Mucosa of gallbladder (tissue), 1 donor: ENCODE results near the gene LPGAT1. TPM values are rescaled to one million over a fixed set of nuclear protein-coding genes. Genes with fewer than 3 reads are reported as not detected.
A peak's percentile ranks its signal among the peaks of the same experiment; 100 is the strongest.

ENCODE experiments used
- DNase-seq: peaks from one replicate; pipeline ENCODE4 v3.0.0-alpha.2; 2020; ENCODE audit warnings: low spot score
- total RNA-seq: library from RNA; stranded (reverse); gene quantifications from one replicate; pipeline ENCODE4 v1.2.1, GENCODE V29; 2021
- donor health status: DM: no; HTN: no; CAD: no.

Gene LPGAT1
- total RNA-seq, 1 donor from 2014 or later: 51.4 TPM

DNA sequence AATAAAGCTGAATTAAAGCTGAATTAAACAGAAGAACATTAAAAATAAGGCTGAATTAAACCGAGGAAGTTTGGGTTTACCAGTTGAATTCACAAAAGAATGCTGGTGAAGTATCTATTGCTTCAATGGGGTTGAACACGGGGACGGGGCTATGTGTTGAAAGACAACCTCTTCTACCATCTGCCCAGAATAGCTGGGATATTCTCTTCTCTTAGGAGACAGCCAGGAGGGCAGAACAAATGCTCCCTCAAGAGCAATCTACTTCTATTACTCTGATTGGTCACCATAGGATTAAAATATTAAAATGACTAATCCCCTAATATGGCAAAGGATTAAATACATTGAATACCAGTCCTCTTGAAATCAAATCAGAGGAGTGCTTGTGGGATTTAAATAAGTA is 68.4 kb downstream of the LPGAT1 start:
- no peak for DNase-seq

DNA sequence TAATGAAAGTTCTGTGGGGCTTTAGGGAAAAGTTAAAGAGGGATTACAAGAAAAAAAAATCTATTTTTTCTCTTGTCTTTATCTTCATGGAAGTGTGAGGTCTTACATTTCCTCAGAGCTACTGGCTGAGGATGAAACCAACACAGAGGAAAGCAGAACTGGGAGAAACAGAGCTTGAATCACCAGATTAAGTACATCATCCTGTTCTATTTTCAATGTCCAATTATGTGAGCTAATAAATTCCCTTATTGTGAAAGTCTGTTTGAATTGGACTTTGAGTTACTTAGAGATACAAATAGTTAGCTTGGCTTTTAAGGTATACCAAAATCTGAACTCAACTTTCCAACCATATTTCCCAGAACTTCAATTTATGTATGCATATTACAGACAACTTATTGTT is 69.2 kb downstream of the LPGAT1 start:
- DNase-seq: no peak

DNA sequence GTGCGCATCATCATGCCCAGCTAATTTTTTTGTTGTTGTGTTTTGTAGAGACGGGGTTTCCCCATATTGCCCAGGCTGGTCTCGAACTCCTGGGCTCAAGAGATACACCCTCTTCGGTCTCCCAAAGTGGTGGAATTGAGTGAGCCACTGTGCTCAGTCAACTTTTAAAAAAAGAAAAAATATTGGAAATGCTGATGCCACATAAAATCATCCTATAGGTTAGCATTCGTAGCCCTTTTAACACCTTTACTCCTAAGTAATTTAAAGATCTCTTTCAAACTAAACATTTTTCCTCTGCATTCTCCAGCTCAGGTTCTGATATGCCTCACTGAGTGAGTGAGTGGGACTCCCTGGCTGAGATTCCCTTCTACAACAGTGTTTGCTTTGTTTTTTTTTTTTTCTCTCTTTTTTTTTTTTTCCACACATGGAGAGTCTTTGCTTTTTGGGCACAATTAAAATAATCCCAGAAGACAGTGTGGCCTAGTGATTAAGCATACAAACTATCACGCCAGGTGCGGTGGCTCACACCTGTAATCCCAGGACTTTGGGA is 74.0 kb downstream of the LPGAT1 start:
- no peak for DNase-seq

DNA sequence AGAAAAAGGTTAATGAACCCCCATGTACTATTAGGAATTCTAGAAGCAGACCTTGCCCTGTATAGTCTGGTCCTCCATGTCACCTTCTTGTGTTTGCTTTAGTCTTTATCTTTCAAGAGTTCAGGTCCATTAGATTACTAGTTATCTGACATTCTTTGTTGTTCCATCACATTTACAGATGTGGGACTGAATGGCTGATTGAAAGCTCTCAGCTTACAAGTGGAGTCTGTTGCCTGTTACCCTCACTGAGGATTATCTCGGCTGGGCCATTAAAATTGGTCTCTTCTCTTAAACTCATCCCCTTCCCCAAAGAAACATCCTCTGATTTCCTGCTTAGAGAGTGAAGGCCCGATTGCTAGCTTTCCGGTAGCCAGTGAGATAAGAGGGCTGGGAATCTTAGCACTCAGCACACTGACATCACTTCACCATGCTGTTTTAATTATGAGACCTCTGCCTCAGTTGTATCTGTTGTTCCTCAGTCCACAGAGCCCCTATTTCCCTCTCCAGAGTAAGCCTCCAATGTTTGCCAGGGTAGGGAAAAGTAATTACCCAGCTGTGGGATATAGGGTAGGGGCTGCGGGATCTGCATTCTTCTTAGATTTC is 76.8 kb downstream of the LPGAT1 start:
- DNase-seq: no peak

DNA sequence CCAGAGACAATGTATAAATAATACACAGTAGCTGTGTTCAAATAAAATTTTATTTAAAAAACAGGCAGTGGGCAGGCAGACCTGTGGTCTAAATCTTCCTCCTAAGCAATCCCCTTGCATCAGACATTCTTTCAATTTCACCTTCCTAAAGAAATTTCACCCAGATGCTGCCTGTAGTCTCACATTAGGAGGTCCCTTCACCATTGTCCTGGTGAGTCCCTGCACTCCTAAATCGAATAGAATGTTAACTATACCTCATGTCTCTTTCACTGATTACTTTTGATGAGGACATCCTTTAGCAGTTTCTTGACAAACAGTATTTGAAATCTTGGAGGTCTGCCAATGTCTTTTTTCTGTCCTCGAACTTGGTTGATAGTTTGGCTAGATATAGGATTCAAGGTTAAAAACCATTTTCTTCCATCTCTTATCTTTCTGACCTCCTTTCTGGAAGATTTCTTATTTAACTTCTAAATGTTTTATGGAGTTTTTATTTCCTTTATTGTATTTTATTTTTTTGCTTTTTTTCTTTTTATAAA is 77.5 kb downstream of the LPGAT1 start:
- DNase-seq: no peak

DNA sequence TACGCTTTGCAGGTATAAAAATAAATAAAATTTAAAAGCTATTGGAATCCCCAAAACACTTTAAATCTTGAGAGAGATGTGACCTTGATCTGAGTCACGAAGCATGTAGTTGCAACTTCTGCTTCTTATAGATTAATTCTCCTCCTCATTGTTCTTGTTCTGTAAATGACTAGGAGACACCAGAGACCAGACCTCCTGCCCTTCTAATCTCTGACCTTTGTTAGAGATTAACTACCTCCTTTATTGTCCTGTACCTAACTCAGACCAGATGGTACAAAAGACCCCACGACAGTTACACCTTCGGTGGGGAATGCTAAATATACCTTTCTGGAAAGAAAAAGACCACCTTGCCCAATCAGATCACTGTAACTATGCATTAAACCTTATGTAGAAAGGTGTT is 78.2 kb downstream of the LPGAT1 start:
- DNase-seq: no peak

DNA sequence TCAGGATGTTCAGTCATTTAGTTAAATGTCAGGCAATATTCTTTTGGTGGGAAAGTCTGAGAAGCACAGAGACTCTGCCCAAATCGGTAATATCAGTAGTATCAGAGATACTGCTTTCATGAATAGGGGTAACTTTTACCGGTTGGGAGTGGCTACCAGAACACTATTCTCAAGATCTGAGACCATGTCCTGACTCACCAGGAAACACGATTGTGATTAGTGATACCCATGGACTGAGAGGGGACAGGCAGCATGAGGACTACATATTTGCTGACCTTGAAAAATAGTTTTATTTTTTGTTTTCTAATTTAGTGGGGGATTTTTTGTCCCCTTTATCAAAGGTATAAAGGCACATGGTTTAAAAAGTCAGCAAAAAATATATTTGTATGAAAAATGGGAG is 79.1 kb downstream of the LPGAT1 start:
- no peak for DNase-seq

DNA sequence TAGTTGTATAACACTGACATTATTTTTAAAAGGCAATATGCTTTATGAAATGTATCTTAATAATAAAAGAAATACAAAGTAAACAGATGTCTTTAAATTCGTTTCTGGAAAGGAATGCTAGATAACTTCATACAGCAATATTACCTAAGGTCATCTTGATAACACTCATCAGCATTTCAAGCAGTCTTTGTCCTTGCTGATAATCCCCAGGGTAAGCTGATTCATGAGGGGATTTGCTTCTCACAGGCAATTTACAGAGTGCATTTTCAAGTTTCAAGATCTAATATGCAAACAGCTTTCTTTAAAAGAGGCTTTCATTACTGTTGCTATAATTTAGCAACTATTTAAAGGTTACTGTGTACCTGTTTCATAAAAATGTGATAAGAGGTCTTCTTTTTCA is 80.0 kb downstream of the LPGAT1 start:
- no peak for DNase-seq

DNA sequence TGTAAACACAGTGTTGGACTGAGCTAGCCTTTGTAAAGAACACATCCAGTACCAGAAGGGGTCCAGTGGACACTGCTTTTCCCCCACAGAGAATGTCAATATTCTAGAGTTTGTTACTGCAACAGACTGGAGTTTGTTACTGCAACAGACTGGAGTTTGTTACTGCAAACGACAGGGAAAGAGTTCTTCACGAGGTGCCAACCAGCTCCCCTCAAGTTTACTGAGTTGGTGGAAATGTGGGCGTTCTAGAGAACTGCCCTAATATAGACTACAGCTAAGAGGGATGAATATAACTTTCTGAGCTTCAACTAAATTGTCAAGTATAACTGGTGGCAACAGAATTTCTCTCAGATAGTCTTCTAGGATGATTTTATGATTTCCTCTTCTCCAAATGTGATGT is 81.3 kb downstream of the LPGAT1 start:
- DNase-seq: no peak

DNA sequence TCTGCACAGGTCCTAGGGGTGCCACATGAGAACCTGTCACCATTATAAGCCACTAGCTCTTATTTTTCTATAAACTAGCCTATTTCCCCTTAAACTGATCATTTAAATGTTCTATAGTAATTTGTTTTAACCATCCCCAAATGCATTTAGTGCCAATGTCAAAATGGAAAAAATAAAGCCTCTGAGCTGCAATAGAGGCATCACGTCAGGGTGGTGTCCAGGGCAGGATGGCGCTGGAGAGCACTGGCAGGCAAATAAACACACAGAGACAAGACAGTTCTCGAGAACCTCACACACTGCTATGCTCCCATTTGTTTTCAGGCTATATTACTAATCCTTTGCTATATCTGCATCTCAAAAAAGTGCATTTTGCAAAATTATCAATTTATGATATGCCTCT is 81.8 kb downstream of the LPGAT1 start:
- DNase-seq: no peak

DNA sequence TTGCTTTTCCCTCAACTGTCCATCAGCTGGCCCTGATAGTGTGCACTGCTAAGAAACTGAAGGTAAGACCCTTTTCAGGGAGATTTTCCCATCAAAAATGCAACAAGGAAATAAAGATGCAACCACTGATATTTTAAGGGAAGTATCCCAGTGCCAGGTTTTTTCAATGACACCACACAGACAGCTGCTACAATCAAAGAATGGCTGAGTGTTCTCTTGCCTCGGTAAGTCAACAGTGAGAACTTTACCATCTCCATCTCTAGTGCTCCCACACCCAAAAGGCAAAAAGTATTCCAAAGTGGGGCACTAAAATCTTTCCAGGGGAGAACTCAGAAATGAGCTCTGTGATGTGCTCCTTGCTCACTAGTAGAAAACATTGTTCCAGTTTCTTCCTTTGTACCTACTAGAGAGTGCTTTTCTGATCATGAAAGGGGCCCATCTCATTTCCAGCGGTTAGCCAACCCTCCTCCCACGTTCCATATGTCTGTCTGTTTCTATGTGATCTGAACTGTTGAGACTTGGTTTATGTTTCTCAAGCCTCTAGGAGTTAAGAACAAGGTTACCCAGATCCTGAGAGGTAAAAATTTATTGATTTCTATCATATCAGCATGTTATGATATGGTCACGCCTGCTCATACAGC is 87.6 kb downstream of the LPGAT1 start:
- DNase-seq: no peak

DNA sequence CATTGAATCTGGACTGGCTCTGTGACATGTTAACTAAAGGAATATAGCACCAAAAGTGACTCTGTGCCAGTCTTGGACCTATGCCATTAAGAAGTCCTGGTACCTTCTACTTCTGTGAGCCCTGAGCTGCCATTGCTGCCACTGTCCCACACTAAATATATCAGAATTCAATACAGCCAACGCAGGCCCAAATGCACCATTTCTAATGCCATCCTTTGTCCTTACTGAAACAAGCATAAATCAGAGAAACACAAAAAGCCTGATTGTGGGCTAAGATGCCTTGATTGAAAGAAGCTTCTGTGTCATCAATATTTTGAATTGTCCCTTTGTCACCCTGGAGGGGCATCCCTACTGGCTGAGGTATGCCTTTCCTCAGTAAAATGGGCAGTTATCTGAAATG is 88.3 kb downstream of the LPGAT1 start:
- DNase-seq: no peak

DNA sequence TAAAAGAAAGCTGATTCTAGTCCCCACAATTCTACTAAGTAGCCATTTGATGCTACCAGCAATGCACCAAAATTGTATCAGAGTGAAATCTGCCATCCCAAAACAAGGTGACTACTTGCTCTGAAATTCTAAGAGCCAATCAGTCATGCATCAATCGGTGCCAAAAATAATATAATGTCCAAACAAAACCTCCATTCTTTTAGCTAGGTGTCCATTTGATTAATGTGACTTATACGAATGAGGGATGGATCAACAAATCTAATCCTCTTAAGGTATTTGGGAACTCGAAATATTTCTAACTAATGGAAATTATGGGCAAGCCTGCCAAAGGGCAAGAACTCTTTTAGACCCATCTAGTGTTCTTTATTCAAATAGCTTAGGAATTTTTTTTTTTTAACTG is 88.8 kb downstream of the LPGAT1 start:
- DNase-seq: no peak

DNA sequence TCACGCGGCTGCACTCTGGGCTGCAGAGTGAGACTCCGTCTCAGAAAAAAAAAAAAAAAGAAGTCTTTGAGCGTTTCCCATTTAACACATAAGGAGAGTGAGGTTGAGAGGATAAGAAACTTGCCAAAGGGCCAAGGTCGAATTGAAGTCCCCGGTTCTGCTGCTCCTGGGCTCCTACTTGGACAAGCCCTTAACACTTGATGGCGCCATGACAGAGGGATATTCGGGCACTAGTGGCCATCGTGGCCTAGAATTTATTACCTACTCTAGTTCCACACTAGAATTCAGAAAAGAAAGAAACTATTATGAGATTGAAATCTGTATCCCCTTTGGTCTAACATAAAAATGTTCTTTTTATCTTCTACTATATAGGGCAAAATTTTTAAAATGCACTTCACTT is 89.4 kb downstream of the LPGAT1 start:
- DNase-seq: no peak

DNA sequence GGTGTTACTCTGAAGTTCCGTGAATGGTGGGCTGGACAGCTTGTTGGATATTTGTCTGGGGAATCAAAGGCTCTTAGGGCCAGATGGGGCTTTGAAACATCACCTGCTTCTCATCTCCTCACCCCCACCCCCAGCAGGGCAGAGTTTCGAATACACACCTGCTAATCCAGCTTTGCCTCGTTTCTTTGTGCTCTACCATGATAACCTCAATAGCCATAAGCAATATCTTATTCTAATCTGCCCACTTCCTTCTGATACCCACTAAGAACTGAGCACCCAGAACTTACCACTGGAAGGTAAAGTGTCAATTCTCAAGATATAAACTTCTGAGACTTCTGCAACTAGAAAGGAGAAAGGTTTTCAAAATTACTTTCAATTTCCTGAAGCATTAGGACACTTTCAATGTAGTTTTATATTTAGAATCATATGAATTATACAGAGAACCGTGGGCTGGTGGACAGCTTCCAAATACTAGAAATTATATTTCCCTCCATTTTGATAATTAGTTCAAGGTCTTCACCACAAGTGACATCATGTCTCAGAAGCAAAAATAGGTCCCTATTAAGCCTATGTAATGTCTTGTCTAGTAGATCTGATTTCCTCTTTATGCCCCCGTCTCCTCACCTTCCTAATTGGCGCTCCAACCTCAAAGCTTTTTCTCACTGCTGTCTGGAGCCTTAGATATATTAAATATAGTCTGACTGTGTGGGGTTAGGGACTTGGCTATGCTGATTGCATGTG is 90.7 kb downstream of the LPGAT1 start:
- no peak for DNase-seq

DNA sequence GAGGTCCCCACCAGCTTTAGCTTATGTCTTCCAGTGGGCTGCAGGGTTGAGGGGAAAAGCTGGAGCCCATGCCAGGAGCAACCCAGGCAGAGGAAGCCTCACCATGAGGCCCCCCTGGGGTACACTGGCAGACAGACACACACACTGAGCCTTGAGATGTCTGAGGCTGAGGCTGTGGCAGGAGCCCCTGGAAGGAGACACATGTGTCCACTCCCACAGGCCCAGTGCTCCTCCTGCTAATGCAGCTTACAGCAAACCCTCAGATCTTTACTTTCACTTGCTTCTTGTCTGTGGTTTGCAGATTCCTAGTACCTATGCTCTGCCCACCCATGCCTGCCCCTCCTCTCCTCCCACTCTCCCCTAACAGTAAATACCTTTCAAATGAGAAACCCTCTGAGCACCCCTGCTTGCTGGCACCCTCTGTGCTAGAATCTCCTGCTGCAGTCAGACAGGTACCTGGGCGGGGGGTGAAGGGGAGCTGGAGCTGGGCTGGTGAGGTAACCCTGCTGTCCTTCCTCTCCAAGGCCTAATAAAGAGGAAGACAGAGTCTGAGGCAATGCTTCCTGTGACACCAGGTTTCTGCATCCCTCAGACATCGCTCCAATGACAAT is 91.8 kb downstream of the LPGAT1 start:
- DNase-seq: no peak

DNA sequence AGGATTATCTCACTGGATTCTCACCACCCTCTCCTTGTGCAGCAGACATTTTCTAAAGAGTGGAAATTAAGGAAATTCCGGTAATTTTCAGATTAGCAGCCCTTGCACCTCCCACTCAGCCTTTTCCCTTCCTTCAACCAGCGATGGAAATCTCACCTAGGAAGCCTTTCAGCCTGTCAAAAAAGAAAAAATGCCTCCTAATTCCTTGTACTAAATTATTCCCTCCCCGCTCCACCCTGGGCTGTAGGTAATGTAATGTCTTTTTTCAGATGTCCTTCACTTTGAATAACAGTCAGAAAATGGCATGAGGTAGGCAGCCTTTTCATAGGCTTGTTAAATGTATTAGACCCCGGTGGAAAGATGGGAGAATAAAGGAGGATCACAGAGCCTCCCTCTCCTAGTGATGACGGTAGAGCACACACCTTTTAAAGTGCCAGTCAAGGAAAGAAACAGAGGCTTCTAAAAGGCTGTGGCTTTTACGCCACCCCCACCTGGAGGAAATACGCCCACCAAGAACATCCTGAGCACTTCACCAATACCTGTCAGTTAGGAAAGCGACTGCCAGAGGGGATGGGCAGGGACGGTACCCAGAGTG is 92.4 kb downstream of the LPGAT1 start:
- DNase-seq: no peak

DNA sequence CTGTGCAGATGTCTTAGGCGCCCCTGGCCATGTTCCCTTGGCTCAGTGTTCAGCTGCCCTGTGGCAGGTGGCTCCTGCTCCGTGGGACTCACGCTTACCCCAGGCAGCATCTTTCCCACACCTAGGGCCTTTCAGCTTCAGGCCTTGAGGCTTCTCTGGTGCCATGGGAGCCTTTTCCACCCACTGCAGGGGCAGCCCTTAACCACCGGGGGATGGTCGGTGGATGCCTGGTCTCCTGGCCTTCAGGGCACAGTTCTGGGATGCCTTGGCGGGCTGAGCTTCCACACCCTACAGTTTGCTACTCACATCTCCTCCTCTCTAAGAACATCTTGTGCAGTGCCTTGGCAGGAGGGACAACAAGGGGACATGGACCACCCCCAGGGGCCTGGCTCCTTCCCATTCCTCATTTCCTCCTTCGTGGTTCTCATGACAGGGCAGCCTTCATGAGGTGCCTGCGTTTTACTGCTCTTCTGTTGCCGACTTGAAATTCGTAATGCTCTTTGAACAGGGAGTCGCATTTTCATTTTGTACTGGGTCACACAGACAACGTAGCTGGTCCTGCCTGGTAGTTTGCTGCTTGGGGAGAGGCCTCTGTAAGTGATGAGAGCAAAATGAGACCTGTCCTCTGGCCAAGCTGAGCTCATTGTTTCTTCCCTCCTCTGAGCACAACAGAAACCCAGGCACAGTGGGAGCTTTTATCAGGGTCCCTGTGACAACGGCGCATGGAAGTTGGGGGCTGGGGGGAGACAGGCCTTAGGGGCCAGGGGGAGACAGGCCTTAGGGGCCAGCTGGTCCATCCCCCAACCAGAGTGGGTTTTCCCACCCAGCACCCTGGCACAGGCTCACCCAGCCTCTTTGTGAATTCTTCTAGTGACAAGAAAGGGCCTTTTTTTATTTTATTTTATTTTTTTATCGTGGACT is 93.2 kb downstream of the LPGAT1 start:
- no peak for DNase-seq

DNA sequence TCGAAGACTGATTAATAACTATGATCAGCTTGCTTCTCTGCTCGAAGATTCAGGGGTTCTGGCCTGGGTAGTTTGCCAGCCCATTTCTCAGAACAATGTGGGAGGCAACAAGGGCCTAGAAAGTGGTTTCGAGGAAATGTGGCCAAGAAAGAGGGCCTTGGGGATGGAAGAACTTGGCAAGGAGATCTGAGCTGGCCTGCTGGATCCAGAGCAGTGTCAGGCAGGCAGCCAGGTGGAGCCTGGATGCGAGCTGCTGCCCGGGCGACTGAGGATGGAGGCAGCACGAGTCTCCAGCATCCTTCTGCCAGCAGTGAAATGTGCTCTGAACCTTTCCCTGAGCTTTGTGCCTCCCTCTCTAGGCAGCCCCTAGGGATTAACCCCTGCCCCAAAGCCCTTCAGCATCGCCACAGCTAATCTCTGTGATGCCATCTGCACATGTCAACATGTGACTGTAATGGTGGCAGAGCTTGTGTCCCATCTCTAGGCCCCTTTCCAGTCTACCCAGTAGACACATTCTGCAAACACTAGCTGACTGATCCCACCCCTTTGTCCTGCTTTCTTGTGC is 94.1 kb downstream of the LPGAT1 start:
- peak; percentile 25 for DNase-seq
